ENCODE data around the gene PLCH1.

GRCh38 chr3:155596615-155597014 is 148.3 kb downstream of the PLCH1 start:
- no peak for TF ChIP-seq POLR2AphosphoS5 (IDR thresholded peaks at IDR 0.05; ENCODE audit: low read depth, low read length)
- no peak for TF ChIP-seq SIN3A (IDR thresholded peaks at IDR 0.05; ENCODE audit: borderline replicate concordance, insufficient read depth, low read length)
- TF ChIP-seq TAF1 (IDR thresholded peaks at IDR 0.05; ENCODE audit: borderline replicate concordance, insufficient read depth, low read length) = no peak
- TF ChIP-seq REST (IDR thresholded peaks at IDR 0.05; ENCODE audit: insufficient read depth in 1 of 2, low read depth in 2 of 2, low read length in 2 of 2) = no peak
- TF ChIP-seq FOXP2 (optimal IDR thresholded peaks at IDR 0.05; ENCODE audit: borderline replicate concordance, extremely low read depth, extremely low read length, insufficient read depth) = no peak
